ENCODE results near the gene SALL4.
"Not testable (repeated sequence)": the region's sequence is repeated elsewhere in the genome, so short reads cannot be mapped to it uniquely, and the experiment has no call there.

Gene SALL4

GRCh38 chr20:51802170-51802751 lies at the start of gene SALL4:
Gene SALL4, minus strand, starts transcription at chr20:51802521. Its CDS starts 113 bp downstream, at chr20:51802408.
- DNase-seq: no peak

DNA sequence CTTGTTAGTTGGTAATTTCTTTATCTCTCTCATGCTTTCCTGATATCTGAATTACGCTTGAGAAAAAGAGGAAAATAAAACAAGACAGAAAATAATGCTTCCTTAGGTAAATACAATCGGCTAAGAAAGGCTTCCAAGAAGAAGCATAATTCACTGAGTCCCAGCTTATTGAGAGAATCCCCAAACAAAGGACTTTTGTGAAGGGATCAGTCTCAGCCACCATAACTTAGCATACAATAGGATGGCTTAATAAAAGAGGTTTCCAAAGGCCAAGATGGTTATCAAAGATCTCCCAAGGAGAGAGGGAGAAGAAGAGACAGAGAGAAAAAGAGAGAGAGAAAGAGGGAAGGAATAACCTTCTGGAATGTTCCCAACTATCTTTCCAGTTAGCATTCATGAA lies 46.0 kb upstream of the SALL4 start:
- no peak for DNase-seq

- no peak for DNase-seq
These were observed 38.5 kb upstream of the SALL4 start for GRCh38 chr20:51840865-51841264.

GRCh38 chr20:51837876-51838420 lies 35.6 kb upstream of the SALL4 start:
- no peak for DNase-seq

- DNase-seq: no peak
These were observed 35.1 kb upstream of the SALL4 start for GRCh38 chr20:51837436-51837835.

- no peak for DNase-seq
These were observed 31.0 kb upstream of the SALL4 start for GRCh38 chr20:51833326-51833725.

DNA sequence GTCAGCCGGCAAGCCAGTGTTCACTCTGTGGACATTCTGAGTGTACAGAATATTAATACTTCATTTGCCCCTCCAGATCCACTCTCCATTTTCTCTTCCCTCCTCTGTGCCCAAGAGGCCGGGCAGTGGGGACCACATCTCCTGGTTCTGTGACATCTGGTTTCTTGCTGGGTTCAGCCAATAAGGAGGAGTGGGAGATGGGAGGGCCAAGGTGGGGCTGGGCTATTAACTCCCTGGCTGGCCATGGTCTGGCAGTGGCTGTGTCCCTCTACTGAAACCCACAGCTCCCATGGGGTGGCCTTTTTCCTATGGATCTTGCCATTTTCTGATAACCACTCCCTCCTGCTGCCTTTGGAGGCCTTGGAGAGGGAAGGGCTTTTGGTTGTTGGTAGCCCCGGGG lies 30.0 kb upstream of the SALL4 start:
- DNase-seq: no peak

GRCh38 chr20:51831866-51832265 lies 29.5 kb upstream of the SALL4 start:
- DNase-seq: no peak

DNA sequence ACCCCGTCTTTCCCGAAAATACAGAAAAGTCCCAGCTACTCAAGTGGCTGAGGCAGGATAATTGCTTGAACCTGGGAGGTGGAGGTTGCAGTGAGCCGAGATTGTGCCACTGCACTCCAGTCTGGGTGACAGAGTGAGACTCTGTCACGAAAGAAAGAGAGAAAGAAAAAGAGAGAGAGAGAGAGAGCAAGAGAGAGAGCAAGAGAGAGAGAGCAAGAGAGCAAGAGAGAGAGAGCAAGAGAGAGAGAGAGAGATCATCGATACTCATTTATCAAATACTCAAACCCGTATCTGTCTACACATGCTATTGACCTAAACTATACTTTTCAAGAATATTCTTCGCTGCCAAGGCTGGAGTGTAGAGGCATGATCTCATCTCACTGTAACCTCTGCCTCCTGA lies 28.2 kb upstream of the SALL4 start:
- no peak for DNase-seq

DNA sequence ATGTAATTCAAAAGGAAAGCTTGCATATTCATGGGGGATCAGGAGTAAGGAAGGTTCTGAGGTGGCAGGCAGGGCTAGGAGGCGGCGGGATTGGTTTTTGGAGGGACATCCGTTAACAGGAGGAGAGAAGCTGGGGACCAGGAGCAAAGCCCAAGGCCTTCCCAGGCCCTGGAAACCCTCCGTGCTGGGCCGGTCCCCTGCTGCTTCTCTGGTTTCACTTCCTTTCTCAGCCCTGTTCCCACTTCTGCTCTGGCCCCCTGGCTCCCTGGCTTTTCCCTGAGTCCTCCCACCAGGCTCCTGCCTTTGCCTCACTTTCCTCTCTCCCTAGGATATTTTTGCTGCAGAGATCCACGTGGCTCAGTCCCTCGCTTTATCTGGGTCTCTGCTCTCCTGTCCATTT lies 26.4 kb upstream of the SALL4 start:
- DNase-seq: no peak

DNA sequence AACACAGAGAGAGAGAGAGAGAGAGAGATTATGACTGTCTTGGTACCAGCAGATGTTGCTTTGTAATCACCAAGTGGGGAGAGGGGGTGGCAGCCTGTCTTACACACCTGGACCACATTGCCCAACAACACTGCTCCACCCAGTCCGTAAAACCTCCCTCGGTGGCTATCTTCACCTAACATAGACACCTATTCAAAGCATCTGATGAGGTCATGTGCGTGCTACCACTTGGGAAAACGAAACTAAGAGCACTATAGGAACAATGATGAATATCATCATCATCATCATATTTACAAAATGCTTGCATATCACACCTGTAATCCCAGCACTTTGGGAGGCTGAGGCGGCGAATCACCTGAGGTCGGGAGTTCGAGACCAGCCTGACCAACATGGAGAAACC lies 24.1 kb upstream of the SALL4 start:
- no peak for DNase-seq

DNA sequence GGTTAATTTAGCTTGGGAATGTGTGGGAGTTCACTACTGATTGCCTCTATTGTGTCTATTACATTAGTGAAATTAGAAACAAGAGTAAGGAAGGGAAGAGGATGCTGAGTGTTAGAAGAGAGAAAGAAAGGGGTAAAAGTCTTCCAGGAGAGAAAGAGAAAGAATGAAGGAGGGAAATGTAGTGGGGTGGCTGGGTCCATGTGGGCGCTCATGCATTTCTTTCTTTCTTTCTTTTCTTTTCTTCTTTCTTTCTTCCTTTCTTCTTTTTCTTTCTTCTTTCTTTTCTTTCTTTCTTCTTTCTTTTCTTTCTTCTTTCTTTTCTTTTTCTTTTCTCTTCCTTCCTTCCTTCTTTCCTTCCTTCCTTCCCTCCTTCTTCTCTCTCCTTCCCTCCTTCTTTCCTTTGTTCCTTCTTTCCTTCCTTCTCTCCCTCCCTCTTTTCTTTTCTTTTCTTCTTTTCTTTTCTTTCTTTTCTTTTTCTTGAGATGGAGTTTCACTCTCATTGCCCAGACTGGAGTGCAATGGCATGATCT lies 16.2 kb upstream of the SALL4 start:
- no peak for DNase-seq

DNA sequence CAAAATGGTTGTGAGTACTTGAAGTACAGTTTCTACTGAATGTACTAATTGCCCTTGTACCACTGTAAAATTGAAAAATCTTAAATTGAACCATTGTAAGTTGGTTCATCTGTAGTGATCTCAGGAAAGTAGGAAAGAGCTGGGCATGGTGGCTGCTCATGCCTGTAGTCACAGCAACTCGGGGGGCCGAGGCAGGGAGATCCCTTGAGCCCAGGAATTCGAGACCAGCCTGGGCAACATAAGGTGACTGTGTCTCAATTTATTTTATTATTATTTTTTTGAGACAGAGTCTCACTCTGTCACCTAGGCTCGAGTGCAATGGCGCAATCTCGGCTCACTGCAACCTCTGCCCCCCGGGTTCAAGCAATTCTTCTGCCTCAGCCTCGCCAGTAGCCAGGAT lies 14.5 kb upstream of the SALL4 start:
- not testable (repeated sequence) for DNase-seq

DNA sequence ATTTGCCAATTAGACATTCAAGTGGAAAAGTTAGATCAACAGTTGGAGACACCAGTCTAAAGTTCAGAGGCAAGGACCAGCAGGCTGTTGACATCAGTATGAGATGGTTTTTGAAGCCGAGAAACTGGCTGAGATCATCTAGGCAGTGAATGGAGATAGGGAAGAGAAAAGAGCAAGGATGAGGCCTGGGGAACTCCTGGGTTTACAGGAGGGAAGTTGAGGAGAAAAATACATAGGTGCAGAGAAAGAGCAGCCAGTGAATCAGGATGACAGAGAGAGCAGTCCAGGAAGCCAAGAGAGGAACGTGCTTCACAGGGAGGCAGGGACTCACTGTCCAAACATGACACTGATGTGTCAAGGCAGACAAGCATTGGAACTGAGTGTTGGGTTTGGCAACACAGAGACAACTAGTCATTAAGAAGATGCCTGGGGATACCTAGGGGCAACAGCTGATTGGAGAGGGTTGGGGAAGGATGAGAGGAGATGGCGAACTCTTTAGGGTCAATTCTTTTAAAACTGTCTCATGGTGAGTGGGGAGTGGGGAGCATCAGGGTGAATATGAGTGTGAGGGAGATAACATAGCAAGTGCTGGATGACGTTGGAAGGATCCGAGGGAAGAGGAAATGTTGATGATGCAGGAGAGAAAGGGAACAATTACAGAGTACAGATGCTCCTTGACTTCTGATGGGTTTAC lies 13.2 kb upstream of the SALL4 start:
- DNase-seq: no peak

- DNase-seq: no peak
These were observed 10.5 kb upstream of the SALL4 start for GRCh38 chr20:51812861-51813260.

DNA sequence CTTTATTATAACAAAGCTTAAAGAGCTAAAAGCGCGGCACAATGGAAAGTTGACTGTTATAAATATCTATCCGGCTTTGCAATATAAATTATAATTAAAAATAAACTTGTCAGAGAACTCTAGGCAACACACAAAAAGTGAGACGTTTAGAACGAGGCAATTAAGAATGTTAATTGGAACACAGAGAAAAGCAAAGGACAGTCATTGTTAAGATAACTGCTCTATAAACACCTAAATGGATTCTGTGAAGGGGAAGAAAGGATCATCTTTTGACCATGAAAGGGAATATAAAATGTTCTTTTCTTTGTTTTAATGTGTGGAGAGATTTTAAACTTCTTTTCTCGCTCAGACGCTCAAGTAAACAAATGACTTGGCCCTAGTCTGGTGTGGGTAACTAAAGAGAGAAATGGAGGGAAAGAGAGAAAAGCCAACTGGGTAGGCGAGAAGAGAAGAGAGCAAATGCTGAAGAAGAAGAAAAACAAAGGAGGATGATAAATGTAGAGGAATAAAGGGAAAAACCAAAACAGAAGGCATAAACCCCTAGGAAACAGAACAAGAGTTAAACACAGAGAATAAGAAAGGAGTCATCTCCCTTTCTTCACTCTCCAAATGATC lies 9.3 kb upstream of the SALL4 start:
- no peak for DNase-seq

GRCh38 chr20:51811042-51811355 lies 8.7 kb upstream of the SALL4 start:
- no peak for DNase-seq

- DNase-seq: no peak
These were observed 8.1 kb upstream of the SALL4 start for GRCh38 chr20:51810155-51811041.

GRCh38 chr20:51807720-51808250 lies 5.5 kb upstream of the SALL4 start:
- no peak for DNase-seq

DNA sequence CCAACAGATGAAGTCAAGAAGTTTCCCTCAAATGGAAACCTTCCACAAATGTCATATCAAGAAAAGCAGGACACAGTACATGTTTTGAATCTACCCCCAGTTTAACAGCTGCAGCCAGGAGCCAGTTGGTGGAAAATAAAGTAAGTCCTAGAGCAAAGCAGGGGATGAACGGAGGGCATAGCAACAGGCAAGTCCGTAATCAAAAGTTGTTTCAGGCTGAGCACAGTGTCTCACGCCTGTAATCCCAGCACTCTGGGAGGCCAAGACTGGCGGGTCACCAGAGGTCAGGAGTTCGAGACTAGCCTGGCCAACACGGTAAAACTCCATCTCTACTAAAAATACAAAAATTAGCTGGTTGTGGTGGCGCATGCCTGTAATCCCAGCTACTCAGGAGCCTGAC lies 2.4 kb upstream of the SALL4 start:
- DNase-seq: no peak

DNA sequence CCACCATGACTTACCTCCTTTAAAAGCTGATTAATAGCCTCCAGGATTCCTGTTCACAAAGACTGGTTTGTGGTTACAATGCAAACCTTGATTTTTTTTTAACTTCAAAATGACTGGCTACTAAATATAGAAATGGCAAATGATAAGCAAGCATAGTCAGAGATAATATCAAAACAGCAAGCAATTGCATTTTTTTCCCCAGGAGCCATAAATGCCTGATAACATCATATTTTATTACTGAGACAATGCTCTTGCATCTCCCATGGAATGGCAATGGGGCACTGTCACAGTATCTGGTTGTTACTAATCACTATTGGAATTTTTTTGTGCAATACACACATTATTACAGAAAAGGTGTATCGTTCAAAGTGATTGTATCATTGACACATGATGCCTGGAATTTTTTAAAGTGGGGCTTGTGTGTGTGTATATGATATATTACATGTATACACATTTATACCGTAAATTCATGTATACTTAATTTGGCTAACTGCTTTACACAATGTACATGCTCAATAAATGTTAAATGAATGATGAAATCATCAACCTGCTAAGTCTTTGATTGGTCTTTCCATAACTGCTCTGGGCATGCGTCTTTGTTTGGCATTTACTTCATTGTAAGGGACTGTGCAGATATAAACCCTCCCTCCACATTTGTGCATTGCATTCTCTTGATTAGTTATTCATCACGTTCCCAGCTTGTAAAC lies 980 bp upstream of the SALL4 start:
- DNase-seq: no peak

GRCh38 chr20:51801823-51802123 lies 548 bp downstream of the SALL4 start:
- no peak for DNase-seq
